A549 (cell line): ENCODE measurements around the gene PARP6.

Experiments
- CHD2 ChIP-seq: fragments of 150-350 bp; IDR thresholded peaks from 2 replicates; pipeline ENCODE4 v1.6.1; 2014; ENCODE audit warnings: low read length; ENCODE audit not compliant: partially characterized antibody
- GATA3 ChIP-seq: IDR thresholded peaks from 2 replicates; pipeline ENCODE4 v1.6.1; 2012; ENCODE audit warnings: borderline replicate concordance
- NPAS2 ChIP-seq: fragments of 250-450 bp; sonication (Bioruptor Pico); IDR thresholded peaks from 2 replicates; pipeline ENCODE4 v1.8.0; 2022; ENCODE audit warnings: mild to moderate bottlenecking, moderate library complexity, borderline replicate concordance
- PBX3 ChIP-seq: IDR thresholded peaks from 2 replicates; pipeline ENCODE4 v1.6.1; 2012
- POLR2A ChIP-seq: IDR thresholded peaks from 2 replicates; pipeline ENCODE4 v1.6.1; 2012; ENCODE audit warnings: mild to moderate bottlenecking, low read length
- SMC3 ChIP-seq: fragments of >200 bp; sonication (Bioruptor Twin); formaldehyde crosslinking; IDR thresholded peaks from 3 replicates; pipeline ENCODE4 v1.6.1; 2018; ENCODE audit warnings: inconsistent platforms
- TF ChIP-seq, protein P1 (sequence below): fragments of >200 bp; sonication (Bioruptor Twin); formaldehyde crosslinking; IDR thresholded peaks from 3 replicates; pipeline ENCODE4 v1.5.1; 2016

- TF ChIP-seq CHD2 (no peak), NPAS2 (CRISPR knock-in tag) (no peak), GATA3 (no peak), POLR2A (no peak), SMC3 (no peak), PBX3 (no peak)
- TF ChIP-seq, protein P1, sequence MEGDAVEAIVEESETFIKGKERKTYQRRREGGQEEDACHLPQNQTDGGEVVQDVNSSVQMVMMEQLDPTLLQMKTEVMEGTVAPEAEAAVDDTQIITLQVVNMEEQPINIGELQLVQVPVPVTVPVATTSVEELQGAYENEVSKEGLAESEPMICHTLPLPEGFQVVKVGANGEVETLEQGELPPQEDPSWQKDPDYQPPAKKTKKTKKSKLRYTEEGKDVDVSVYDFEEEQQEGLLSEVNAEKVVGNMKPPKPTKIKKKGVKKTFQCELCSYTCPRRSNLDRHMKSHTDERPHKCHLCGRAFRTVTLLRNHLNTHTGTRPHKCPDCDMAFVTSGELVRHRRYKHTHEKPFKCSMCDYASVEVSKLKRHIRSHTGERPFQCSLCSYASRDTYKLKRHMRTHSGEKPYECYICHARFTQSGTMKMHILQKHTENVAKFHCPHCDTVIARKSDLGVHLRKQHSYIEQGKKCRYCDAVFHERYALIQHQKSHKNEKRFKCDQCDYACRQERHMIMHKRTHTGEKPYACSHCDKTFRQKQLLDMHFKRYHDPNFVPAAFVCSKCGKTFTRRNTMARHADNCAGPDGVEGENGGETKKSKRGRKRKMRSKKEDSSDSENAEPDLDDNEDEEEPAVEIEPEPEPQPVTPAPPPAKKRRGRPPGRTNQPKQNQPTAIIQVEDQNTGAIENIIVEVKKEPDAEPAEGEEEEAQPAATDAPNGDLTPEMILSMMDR, result no peak
Observed at GRCh38 chr15:72304596-72304995, 32.2 kb upstream of the PARP6 start.
